GM23248 (cell line): Measurements from ENCODE around the gene COL6A3. TPM values are rescaled to one million over a fixed set of nuclear protein-coding genes. Genes with fewer than 3 reads are reported as not detected.

Source experiments
- DNase-seq: peaks from one replicate; pipeline ENCODE4 v3.0.0-alpha.2; 2015
- H2AFZ ChIP-seq: fragments of 200-600 bp; sonication (generic); 2 replicates; pipeline ENCODE4 v1.6.1; 2016; ENCODE audit warnings: antibody characterized with exemption
- H3F3A ChIP-seq: fragments of 200-600 bp; sonication (generic); 2 replicates; pipeline ENCODE4 v1.6.1; 2016; ENCODE audit warnings: mild to moderate bottlenecking, antibody characterized with exemption, mixed run types; ENCODE audit not compliant: insufficient read depth
- H3K27ac ChIP-seq: fragments of 200-600 bp; sonication (generic); 2 replicates; pipeline ENCODE4 v1.5.1; 2016; ENCODE audit warnings: mild to moderate bottlenecking
- H3K27me3 ChIP-seq: fragments of 200-600 bp; sonication (generic); replicated peaks from 2 replicates; pipeline ENCODE4 v1.6.1; 2016; ENCODE audit warnings: mild to moderate bottlenecking; ENCODE audit not compliant: insufficient read depth
- H3K36me3 ChIP-seq: fragments of 200-600 bp; sonication (generic); 2 replicates; pipeline ENCODE4 v1.6.1; 2016; ENCODE audit warnings: low read depth, mild to moderate bottlenecking
- H3K4me1 ChIP-seq: fragments of 200-600 bp; sonication (generic); 2 replicates; pipeline ENCODE4 v1.6.1; 2016; ENCODE audit warnings: mild to moderate bottlenecking; ENCODE audit not compliant: insufficient read depth
- H3K4me2 ChIP-seq: fragments of 200-600 bp; sonication (generic); one replicate; pipeline ENCODE4 v1.6.1; 2016; ENCODE audit warnings: mild to moderate bottlenecking; ENCODE audit not compliant: unreplicated experiment
- H3K4me3 ChIP-seq: fragments of 200-600 bp; sonication (generic); 2 replicates; pipeline ENCODE4 v1.5.1; 2016; ENCODE audit warnings: mild to moderate bottlenecking
- H3K79me2 ChIP-seq: fragments of 200-600 bp; sonication (generic); 2 replicates; pipeline ENCODE4 v1.6.1; 2016; ENCODE audit warnings: mild to moderate bottlenecking; ENCODE audit not compliant: insufficient read depth
- H3K9ac ChIP-seq: fragments of 200-600 bp; sonication (generic); 2 replicates; pipeline ENCODE4 v1.6.1; 2016; ENCODE audit warnings: mild to moderate bottlenecking
- H3K9me2 ChIP-seq: fragments of 200-600 bp; sonication (generic); 2 replicates; pipeline ENCODE4 v1.6.1; 2016; ENCODE audit warnings: mixed run types, mild to moderate bottlenecking, moderate library complexity; ENCODE audit not compliant: insufficient read depth
- H3K9me3 ChIP-seq: fragments of 200-600 bp; sonication (generic); one replicate; pipeline ENCODE4 v1.6.1; 2017; ENCODE audit warnings: low read depth
- H4K20me1 ChIP-seq: fragments of 200-600 bp; sonication (generic); 2 replicates; pipeline ENCODE4 v1.6.0; 2016; ENCODE audit not compliant: insufficient read depth
- EZH2 ChIP-seq: fragments of 200-600 bp; sonication (generic); IDR thresholded peaks from 2 replicates; pipeline ENCODE4 v1.6.1; 2018; ENCODE audit warnings: antibody characterized with exemption, mild to moderate bottlenecking; ENCODE audit not compliant: insufficient read depth, poor library complexity, severe bottlenecking
- EZH2phosphoT487 ChIP-seq: fragments of 200-600 bp; sonication (generic); IDR thresholded peaks from 2 replicates; pipeline ENCODE4 v1.6.1; 2018; ENCODE audit warnings: antibody characterized with exemption, moderate library complexity, mild to moderate bottlenecking, low read depth; ENCODE audit not compliant: insufficient read depth
- WGBS, 2 experiments: methylation state at CpG; one replicate each; pipeline ENCODE4 v1.1.6; 2015 to 2017; ENCODE audit warnings: low lambda C conversion rate in 2 of 2, low coverage in 1 of 2; ENCODE audit errors: missing lambda C conversion rate in 2 of 2; 5-methylcytosine and 5-hydroxymethylcytosine counted together
- in situ Hi-C: fragments of 300-500 bp; cut with MboI; formaldehyde crosslinking; loops from 2 replicates; pipeline ENCODE4 v1.15.0; 2020
- polyA plus RNA-seq: library from polyadenylated mRNA; unstranded; fragments of >200 nt; fragmentation: Nextera tagmentation; extraction: Ambion mirVana; gene quantifications from 2 replicates; pipeline ENCODE4 v1.2.1, GENCODE V29; 2016
- total RNA-seq: library from RNA; depleted of rRNA; stranded (reverse); fragments of >200 nt; shearing (Covaris generic); gene quantifications from 2 replicates; pipeline ENCODE4 v1.2.3, GENCODE V29; 2014

COL6A3 gene
- total and polyA plus RNA-seq, 2 experiments from 2014 or later = 344 to 1,362 TPM

DNA sequence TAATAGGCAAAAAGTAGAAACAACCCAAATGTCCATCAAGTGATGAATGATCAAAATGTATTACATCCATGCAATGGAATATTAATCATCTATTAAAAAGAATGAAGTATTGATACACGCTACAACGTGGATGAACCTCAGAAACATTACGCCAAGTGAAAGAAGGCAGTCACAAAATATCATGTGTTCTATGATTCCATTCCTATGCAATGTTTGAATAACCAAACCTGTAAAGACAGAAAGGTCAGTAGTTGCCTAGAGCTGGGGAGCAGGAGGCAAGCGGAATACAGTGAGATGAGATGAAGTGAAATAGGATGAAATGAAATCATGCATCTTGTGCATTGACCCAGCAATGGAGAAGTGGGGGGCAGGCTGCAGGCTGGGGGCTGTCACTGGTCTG, 17.9 kb upstream of the COL6A3 start:
- Histone ChIP-seq H3K9me3 (no peaks in the 10 kb centered on the region), H4K20me1 (no peaks in the 10 kb centered on the region), H3K9ac (peak overlapping the region; percentile 92), H3K79me2 (no peaks in the 10 kb centered on the region), H3F3A (peaks cover 64% of the 10 kb centered on the region), H2AFZ (no peak overlapping the region), H3K4me3 (peak overlapping the region; percentile 33; the same call in 1 of the 2 replicates), H3K4me2 (peak overlapping the region; percentile 67), H3K4me1 (peaks cover 64% of the 10 kb centered on the region), H3K27me3 (no peaks in the 10 kb centered on the region), H3K36me3 (no peaks in the 10 kb centered on the region), H3K9me2 (no peaks in the 10 kb centered on the region), H3K27ac (peak overlapping the region; percentile 100)
- WGBS, 2 experiments = 88 to 94% methylated on average over 4 of the region's 4 CpGs
- DNase-seq = peak; percentile 48
- in situ Hi-C loops = no loop called here
- TF ChIP-seq EZH2 (no peak), EZH2phosphoT487 (no peak)

DNA sequence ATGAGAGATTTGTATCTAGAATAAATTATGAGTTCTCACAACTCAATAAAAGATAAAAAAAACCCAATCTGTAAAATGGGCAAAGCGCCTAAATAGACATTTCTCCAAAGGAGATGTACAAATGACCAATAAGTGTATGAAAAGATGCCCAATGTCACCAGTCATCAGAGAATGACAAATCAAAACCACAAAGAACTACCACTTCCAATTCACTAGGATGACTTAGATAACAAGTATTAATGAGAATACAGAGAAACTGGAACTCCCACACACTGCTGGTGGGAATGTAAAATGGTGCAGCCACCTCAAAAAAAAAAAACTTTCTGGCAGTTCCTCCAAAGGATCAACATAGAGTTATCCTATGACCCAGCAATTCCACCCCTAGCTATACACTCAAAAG, 17.4 kb upstream of the COL6A3 start:
- no peaks in the 10 kb centered on the region for H3K9me3 ChIP-seq
- H3K36me3 ChIP-seq = no peaks in the 10 kb centered on the region
- DNase-seq = peak; percentile 94
- TF ChIP-seq EZH2phosphoT487 (peak; percentile 70; the same call in 1 of the 2 replicates), EZH2 (no peak)
- peaks cover 63% of the 10 kb centered on the region for H3K4me1 ChIP-seq
- H3K9ac ChIP-seq = peak overlapping the region; percentile 92
- H3K27ac ChIP-seq = peak overlapping the region; percentile 100
- H3K4me2 ChIP-seq = peak overlapping the region; percentile 10
- H3K4me3 ChIP-seq = no peak overlapping the region
- H3K27me3 ChIP-seq = no peaks in the 10 kb centered on the region
- H3K79me2 ChIP-seq = no peaks in the 10 kb centered on the region
- H2AFZ ChIP-seq = no peak overlapping the region
- no peaks in the 10 kb centered on the region for H4K20me1 ChIP-seq
- 31 to 35% methylated on average over 1 of the region's 1 CpG for WGBS, 2 experiments
- in situ Hi-C loops = no loop called here
- peaks cover 61% of the 10 kb centered on the region for H3F3A ChIP-seq
- no peaks in the 10 kb centered on the region for H3K9me2 ChIP-seq

GRCh38 chr2:237430861-237431260, 16.9 kb upstream of the COL6A3 start:
- Histone ChIP-seq H4K20me1 (no peaks in the 10 kb centered on the region), H3K36me3 (no peaks in the 10 kb centered on the region), H3K9me3 (no peaks in the 10 kb centered on the region), H3K27me3 (no peaks in the 10 kb centered on the region), H3K79me2 (no peaks in the 10 kb centered on the region), H3K9ac (peak overlapping the region; percentile 63), H3K4me3 (no peak overlapping the region), H2AFZ (no peak overlapping the region), H3K27ac (peak overlapping the region; percentile 100), H3F3A (peaks cover 56% of the 10 kb centered on the region), H3K4me2 (peak overlapping the region; percentile 10), H3K9me2 (no peaks in the 10 kb centered on the region), H3K4me1 (peaks cover 58% of the 10 kb centered on the region)
- WGBS, 2 experiments = 93 to 96% methylated on average over 1 of the region's 1 CpG
- no peak for DNase-seq
- in situ Hi-C loops = no loop called here
- TF ChIP-seq EZH2 (no peak), EZH2phosphoT487 (no peak)

- WGBS, 2 experiments = 93 to 95% methylated on average over 3 of the region's 3 CpGs
- Histone ChIP-seq H3K4me1 (peaks cover 51% of the 10 kb centered on the region), H3K9ac (peak overlapping the region; percentile 25; the same call in 1 of the 2 replicates), H3K4me3 (no peak overlapping the region), H3K9me3 (no peaks in the 10 kb centered on the region), H3K4me2 (no peak overlapping the region), H3K36me3 (no peaks in the 10 kb centered on the region), H4K20me1 (no peaks in the 10 kb centered on the region), H2AFZ (no peak overlapping the region), H3F3A (peaks cover 48% of the 10 kb centered on the region), H3K27ac (peak overlapping the region; percentile 100), H3K79me2 (no peaks in the 10 kb centered on the region), H3K27me3 (no peaks in the 10 kb centered on the region), H3K9me2 (no peaks in the 10 kb centered on the region)
- in situ Hi-C loops = no loop called here
- DNase-seq = peak; percentile 63
- TF ChIP-seq EZH2 (no peak), EZH2phosphoT487 (no peak)
These were observed 15.8 kb upstream of the COL6A3 start for GRCh38 chr2:237429753-237430152.
